ENCODE results near the gene NISCH.
"Not testable (repeated sequence)": the region's sequence is repeated elsewhere in the genome, so short reads cannot be mapped to it uniquely, and the experiment has no call there.

NISCH gene

DNA sequence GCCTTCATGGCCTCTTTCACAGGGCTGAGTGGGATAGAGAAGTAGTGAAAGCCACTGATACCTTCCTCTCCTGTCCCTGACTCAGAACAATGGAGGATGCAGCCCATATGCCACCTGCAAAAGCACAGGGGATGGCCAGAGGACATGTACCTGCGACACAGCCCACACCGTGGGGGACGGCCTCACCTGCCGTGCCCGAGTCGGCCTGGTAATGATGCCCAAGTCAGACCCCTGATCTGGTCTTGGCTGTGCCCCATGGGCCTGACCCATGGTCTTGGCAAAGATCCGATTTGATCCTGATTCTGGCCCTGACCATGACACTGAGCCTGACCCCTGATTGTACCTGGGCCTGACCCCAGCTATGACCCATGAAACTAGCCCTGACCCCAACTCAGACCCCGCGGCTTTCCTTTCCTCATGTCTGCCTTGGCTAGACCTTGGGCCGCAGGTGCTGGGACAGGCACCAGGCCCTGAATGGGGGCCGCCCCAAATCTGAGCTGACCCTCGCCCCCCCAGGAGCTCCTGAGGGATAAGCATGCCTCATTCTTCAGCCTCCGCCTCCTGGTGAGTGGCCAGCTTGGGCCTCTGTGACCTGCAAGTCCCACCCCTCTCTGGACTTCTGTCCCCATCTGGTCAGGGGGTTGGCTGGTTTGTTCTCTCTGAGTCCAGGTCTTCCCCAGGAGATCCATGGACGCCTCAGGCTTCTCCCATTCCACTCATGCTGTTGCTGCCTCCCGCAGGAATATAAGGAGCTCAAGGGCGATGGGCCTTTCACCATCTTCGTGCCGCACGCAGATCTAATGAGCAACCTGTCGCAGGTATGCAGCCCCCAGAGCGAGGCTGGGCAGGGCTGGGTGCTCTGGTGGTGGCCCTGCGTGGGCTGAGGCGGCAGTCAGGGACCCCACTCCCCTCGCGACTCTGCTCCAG lies 62.7 kb downstream of the NISCH start:
- FAIRE-seq, result no peak

DNA sequence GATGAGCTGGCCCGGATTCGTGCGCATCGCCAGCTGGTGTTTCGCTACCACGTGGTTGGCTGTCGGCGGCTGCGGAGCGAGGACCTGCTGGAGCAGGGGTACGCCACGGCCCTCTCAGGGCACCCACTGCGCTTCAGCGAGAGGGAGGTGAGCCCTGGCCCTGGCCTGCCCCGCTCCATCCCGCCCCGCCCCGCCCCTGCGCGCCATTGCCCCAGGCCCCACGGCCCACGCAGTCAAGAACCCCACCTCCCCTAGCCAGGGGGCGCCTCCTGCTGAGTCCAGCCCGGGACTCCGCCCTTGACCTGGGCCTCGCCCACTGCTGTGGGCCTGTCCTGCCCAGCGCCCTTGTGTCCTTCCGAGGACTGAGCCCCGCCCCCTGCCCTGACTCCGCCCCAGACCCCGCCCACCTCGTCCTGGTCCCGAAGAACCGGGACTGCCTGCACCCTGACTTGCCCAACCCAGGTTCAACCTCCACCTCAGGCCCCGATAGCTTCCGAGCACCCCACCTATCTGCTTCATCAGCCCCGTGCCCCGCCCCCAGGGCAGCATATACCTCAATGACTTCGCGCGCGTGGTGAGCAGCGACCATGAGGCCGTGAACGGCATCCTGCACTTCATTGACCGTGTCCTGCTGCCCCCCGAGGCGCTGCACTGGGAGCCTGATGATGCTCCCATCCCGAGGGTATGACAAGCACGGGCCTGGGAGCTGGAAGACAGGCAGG lies 63.5 kb downstream of the NISCH start:
- no peak for FAIRE-seq

DNA sequence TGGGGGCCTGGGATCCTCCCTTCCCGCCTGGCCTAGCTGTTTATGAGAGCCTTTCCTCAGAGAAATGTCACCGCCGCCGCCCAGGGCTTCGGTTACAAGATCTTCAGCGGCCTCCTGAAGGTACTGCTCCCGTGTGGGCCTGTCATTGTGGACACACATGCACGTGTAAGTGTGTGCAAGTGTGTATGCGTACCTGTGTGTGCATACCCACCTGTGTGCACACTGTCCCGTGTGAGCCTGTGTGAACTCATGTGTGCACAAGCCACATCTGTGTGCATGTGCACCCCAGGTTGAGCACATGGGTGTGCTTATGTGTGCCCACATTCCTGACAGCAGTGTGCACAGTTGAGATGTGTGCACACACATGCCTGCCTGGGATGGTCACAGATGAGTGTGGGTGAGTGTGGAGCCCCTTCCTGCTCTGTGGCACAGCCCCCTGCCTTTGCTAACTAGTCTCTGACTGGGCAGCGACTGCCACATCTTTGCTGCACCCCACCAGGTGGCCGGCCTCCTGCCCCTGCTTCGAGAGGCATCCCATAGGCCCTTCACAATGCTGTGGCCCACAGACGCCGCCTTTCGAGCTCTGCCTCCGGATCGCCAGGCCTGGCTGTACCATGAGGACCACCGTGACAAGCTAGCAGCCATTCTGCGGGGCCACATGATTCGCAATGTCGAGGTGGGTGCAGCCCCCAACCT lies 64.2 kb downstream of the NISCH start:
- no peak for FAIRE-seq

DNA sequence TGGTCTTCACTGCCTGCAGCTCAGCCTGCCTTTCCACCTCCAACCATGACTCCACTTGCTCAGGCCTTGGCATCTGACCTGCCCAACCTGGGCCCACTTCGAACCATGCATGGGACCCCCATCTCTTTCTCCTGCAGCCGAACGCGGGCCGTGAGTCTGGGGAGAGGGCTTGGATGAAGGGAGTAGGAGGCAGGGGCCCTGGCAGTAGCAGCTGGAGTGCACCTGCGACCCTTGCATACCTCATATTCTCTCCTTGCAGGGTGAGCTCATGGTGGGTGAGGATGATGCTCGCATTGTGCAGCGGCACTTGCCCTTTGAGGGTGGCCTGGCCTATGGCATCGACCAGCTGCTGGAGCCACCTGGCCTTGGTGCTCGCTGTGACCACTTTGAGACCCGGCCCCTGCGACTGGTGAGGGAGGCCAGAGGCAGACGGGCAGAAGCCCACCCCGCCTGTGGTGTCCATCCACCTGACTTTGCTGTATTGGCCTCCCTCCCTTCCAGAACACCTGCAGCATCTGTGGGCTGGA lies 64.8 kb downstream of the NISCH start:
- no peak for FAIRE-seq

DNA sequence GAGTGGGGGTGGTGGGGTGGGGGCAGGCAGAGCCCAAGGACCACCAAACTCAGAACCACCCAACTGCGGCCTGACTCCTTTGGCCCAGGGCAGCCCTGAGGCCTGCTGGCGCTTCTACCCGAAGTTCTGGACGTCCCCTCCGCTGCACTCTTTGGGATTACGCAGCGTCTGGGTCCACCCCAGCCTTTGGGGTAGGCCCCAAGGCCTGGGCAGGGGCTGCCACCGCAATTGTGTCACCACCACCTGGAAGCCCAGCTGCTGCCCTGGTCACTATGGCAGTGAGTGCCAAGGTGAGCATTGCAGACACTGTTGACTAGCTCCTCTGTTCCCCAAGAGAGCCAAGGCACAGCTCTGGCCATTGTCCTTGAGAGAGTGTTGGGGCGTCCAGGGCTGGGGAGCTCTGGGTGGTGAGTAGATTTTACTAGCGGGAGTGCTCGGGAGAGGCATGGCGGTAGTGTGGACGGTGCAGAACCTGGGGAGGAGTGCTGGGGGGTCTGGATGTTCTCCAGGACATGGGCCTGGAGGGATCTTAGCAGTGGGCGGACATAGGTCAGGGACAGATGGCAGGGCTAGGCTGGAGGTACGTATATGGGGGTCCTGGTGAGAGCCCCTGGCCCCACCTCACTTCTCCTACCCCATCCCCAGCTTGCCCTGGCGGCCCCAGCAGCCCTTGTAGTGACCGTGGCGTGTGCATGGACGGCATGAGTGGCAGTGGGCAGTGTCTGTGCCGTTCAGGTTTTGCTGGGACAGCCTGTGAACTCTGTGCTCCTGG lies 65.5 kb downstream of the NISCH start:
- FAIRE-seq, result no peak

DNA sequence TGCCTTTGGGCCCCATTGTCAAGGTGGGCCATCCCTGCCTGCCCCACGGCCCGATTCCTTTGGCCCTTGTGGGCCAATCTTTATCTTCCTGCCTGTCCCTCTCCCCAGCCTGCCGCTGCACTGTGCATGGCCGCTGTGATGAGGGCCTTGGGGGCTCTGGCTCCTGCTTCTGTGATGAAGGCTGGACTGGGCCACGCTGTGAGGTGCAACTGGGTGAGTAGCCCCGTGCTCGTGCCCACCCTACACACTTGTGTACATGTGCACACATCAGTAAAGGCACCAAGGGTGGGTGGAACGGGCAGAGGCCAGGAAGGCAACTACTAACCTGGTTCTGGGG lies 66.1 kb downstream of the NISCH start:
- FAIRE-seq, result no peak

DNA sequence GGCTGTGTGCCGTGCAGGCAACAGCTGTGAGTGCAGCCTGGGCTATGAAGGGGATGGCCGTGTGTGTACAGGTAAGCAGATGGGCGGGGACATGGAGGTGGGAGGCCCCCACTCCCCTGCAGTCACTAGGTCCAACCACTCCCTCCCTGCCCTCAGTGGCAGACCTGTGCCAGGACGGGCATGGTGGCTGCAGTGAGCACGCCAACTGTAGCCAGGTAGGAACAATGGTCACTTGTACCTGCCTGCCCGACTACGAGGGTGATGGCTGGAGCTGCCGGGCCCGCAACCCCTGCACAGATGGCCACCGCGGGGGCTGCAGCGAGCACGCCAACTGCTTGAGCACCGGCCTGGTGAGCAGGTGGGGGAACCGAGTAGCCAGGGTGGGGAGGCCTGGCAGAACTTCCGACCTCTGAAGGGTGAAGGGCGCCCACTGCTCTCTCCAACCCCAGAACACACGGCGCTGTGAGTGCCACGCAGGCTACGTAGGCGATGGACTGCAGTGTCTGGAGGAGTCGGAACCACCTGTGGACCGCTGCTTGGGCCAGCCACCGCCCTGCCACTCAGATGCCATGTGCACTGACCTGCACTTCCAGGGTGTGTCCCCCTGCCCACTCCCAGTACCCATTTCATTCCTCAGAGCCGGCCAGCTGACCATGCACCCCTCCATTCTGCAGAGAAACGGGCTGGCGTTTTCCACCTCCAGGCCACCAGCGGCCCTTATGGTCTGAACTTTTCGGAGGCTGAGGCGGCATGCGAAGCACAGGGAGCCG lies 66.7 kb downstream of the NISCH start:
- FAIRE-seq, result no peak

DNA sequence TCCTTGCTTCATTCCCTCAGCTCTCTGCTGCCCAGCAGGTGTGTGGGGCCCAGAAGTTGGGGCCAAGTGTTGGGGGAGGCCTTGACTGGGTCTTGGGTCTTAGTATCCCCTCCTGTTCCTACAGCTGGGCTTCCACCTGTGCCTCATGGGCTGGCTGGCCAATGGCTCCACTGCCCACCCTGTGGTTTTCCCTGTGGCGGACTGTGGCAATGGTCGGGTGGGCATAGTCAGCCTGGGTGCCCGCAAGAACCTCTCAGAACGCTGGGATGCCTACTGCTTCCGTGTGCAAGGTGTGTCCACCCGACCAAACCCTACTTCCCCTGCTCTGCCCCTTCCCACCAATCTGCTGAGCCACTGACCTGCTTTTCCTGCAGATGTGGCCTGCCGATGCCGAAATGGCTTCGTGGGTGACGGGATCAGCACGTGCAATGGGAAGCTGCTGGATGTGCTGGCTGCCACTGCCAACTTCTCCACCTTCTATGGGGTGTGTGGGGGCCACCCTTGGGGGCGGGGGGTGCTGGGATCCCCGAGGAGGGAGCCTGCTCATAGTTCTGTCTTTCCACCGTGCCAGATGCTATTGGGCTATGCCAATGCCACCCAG lies 67.3 kb downstream of the NISCH start:
- FAIRE-seq, result no peak

DNA sequence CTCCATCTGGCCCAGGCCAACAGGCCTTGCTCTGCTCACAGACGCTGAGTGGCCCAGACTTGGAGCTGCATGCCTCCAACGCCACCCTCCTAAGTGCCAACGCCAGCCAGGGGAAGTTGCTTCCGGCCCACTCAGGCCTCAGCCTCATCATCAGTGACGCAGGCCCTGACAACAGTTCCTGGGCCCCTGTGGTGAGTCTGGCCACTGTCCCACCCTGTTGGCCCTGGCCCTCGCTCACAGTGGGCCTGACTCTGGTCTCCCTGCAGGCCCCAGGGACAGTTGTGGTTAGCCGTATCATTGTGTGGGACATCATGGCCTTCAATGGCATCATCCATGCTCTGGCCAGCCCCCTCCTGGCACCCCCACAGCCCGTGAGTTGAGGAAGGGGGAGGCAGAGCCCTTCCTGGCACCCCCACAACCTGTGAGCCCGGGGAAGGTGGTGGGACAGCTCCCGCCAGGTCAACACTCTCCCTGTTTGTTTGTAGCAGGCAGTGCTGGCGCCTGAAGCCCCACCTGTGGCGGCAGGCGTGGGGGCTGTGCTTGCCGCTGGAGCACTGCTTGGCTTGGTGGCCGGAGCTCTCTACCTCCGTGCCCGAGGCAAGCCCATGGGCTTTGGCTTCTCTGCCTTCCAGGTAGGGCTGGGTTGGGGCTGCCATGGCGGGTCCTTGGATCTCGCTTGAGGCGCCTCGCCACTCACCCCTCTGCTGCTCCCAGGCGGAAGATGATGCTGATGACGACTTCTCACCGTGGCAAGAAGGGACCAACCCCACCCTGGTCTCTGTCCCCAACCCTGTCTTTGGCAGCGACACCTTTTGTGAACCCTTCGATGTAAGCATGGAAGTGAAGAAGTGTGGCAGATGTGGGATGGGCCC lies 68.2 kb downstream of the NISCH start:
- no peak for FAIRE-seq

DNA sequence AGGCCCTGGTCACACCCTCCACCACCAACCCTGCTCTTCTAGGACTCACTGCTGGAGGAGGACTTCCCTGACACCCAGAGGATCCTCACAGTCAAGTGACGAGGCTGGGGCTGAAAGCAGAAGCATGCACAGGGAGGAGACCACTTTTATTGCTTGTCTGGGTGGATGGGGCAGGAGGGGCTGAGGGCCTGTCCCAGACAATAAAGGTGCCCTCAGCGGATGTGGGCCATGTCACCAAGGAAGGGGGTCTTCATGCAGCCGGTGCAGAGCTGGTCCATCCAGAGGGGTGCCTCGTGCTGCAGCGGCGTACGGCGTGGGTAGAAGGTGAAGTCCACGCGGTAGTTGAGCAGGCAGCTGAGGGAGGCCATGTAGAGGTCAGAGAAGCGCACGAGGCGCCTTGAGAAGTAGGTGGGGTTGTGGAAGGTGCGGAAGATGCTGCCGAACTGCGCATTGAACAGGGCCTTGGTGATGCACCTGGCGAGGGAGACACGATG lies 68.9 kb downstream of the NISCH start:
- FAIRE-seq, result no peak

DNA sequence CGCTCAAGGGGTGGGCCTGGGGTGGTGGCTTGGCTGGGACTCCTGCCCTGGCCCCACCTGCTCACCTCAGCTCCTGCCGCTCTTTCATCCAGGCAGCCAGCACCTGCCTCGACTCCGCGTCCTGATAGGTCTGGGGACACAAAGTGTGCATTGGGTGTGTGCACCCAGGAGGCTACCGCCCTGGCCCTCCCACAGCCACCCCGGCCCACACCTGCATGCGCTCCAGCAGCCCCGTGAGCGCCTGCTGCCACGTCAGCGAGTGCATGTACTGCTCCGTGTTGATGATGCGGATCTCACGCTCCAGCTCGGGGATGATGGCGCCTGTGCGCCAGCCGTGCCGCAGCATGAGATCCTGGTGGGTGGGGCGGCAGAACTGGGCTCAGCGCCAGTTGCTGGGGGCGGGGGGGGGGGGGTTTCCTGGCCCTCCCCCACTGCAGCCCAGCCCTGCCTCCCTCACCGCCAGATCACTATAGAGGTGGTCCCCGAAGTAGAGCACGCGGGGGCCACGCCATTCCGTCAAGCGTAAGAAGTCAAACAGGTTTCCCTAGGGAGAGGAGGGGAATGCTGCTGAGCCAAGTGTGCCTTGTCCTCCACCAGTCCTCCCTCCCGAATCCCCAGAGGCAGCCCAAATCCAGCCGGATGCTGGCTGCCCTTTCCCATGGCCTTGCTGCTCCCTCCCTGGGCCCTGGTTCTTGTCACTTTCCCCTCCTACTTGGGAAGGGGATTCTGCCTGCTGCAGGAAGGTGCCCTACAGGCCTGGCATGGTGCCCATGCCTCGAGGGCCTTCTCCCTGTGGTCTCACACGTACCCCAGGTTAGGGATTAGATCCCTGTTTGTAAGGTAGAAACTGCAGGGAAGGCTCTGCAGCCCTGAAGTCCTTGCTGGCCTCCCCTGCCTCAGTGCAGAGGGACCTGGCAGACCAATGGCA lies 69.6 kb downstream of the NISCH start:
- no peak for FAIRE-seq

DNA sequence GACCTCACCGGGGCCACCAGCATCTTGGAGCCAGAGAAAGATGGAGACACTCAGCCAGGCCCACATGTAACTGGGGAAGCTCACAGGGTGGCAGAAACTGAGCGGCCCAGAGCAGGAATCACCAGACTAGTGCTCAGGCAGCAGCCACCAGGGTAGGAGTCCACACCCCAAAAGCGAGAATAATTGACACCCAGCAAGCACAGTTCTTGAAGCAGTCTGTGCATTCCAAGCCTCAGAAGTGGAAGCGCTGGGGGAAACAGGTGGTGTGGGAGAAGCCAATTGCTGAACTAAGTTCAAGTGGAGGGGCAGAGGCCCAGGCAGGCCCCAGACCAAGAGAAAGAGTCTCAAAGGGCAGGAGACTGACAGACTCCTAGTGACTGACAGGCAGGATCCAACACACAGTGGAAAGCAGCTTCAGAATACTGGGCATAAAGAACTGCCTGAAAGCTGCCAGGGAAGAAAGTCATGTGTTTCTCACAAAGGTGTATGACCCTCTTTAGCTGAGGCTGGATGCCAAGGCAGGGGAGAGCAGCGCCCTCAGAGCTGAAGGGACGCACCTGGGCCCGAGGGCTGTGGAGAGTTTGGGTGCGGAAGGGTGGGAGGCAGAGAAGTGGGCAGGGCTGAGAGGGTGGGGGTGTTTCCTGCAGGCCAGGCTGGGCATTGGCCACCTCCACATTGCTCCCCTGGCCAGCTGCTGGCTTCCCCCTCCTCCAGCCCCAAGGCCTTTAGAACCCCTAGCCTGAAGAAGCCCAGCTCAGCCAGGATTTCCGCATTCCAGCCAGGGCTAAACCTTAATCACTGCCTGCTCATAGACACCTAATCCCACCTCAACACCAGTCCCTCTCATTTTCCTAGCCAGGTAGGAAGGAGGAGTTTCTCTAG lies 70.5 kb downstream of the NISCH start:
- FAIRE-seq, result no peak

DNA sequence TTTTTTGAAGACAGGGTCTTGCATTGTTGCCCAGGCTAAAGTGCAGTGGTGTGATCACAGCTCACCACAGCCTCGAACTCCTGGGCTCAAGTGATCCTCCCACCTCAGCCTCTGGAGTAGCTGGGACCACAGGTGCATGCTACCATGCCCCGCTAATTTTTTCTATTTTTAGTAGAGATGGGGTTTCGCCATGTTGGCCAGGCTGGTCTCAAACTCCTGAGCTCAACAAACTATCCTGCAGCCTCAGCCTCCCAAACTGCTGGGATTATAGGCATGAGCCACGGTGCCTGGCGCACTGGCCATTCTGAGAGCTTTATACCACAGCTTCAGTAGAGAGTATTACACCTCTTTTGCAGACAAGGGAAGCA lies 71.3 kb downstream of the NISCH start:
- FAIRE-seq, result not testable (repeated sequence)

DNA sequence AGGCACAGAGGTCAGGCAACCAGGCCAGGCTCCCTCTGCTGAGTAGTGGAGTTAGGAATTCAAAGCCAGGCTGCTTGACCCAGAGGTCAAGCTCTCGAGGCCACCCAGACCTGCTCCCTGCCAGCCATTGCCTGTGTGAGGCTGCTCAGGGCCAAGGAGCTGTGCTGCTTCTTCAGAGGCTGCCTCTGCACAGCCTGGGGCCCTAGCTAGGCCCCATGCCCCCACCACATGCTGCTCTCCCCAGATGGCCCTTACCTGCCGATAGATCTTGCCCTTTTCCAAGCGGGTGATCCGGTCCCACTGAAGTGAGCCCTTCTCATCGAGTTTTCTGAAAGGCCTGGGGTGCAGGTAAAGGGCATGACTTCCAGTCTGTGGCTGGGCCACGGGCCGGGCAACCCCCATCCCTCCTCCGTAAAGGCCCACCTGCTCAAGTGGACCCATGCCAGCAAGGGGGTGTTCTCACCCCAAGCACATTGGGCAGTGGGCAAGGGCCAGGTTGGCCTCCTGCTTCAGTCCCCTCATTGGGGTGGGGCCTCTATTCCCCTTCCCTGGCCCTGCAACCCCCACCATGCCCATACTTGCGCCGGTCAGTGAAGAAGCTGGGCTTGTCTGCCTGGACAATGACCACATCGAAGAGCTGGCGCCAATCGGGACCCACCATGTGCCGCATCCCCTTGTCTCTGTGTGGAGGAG lies 71.8 kb downstream of the NISCH start:
- no peak for FAIRE-seq

DNA sequence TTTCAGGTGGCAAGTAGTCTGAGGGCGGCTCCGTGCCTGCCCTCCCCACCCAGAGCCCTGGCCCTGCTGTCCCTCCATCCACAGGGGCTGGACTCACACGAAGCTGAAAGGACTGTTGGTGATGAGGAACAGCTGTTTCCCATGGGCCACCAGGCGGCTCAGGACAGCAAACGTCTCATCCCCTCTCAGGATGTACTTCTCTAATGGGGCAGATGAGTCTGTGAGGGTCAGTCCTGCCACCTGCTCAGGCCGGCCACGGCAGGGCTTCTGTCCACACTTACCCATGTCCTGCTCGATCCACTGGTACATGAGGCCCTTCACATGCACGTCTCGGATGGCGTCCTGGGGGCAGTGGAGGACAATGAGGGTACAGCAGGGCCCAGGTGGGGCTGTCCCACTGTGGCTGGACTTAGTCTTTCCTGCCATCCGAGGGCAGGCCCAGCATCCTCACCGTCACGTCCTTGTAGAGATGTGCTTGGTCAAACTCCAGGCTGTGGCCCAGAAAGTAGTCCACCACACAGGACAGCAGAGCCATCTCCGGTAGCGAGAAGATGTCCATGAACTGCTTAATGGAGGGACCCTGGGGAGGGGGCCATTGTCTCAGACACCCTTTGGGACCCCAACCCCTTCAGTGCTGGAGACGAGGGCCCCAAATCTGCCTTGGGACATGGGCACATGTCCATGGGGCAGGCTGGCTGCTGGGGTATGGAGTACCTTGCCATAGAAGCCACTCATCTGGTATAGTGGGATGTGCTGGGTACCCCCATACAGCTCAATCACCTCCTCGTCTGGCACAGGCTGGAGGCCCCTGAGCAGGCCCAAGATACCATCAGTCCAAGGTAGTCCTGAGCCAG lies 72.6 kb downstream of the NISCH start:
- FAIRE-seq, result no peak
